Psoas muscle (tissue), 8 donors: Measurements from ENCODE around the gene LRFN3. TPM values are rescaled to one million over a fixed set of nuclear protein-coding genes. Genes with fewer than 3 reads are reported as not detected.

Source experiments
- ATAC-seq, 4 donors: fragments of 200-7000 bp; cut with Tn5 transposase; one replicate each; pipeline ENCODE4 v1.9.1; 2020; ENCODE audit warnings: moderate library complexity in 3 of 4, mild to moderate bottlenecking in 2 of 4
- DNase-seq, 2 donors: peaks; one replicate each; pipeline ENCODE4 v3.0.0-alpha.2; 2020
- H3K27ac ChIP-seq: fragments of 200-600 bp; one replicate; pipeline ENCODE4 v1.8.0; 2022
- H3K27me3 ChIP-seq, 3 donors: fragments of 200-600 bp in 1 of 3; one replicate each; pipeline versions ENCODE4 v1.6.1 to v1.8.0; 2013 to 2022; ENCODE audit warnings: low read length in 2 of 3, mild to moderate bottlenecking in 2 of 3, moderate library complexity in 1 of 3; ENCODE audit not compliant: insufficient read depth in 3 of 3
- H3K36me3 ChIP-seq, 2 donors: fragments of 200-600 bp in 1 of 2; one replicate each; pipeline versions ENCODE4 v1.6.1 to v1.8.0; 2013 to 2022; ENCODE audit warnings: low read depth in 1 of 2, mild to moderate bottlenecking in 1 of 2, moderate library complexity in 1 of 2; ENCODE audit not compliant: insufficient read depth in 1 of 2
- H3K4me1 ChIP-seq: fragments of 200-600 bp; one replicate; pipeline ENCODE4 v1.8.0; 2022
- H3K4me3 ChIP-seq: fragments of 200-600 bp; one replicate; pipeline ENCODE4 v1.8.0; 2022; ENCODE audit warnings: mild to moderate bottlenecking
- H3K9me3 ChIP-seq: fragments of 200-600 bp; one replicate; pipeline ENCODE4 v1.8.0; 2022
- WGBS, 3 donors: extraction: QIAGEN DNeasy Blood & Tissue Kit; methylation state at CpG; one replicate each; pipeline versions ENCODE4 v1.1.6 to v1.1.7; 2013; 5-methylcytosine and 5-hydroxymethylcytosine counted together
- intact Hi-C, 2 donors: fragments of 100-400 bp; cut with DNase I; formaldehyde crosslinking; loops; one replicate each; pipeline versions ENCODE4 v1.11.0 to v1.14.2; 2022
- polyA plus RNA-seq, 3 donors: library from polyadenylated mRNA; stranded (reverse); fragments of 200-250 nt; gene quantifications; one replicate each; pipeline ENCODE4 v1.2.3, GENCODE V29; 2013
- total RNA-seq, 4 donors: library from RNA; stranded (reverse); fragmentation: NEBNext Ultra II Directional in 2 of 4; extraction: Animal tissue kit (Norgen Biotek cat#: 25700) in 2 of 4; gene quantifications; one replicate each; pipeline versions ENCODE4 v1.2.1 to v1.2.4, GENCODE V29; 2021 to 2023
- TF ChIP-seq, protein P1 (sequence below): fragments of 200-600 bp; IDR thresholded peaks from one replicate; pipeline ENCODE4 v1.8.0; 2022; ENCODE audit warnings: antibody characterized with exemption
- donor health status: healthy with polysubstance abuse.
- donor health status: DM: no; HTN: no; CAD: no; lungs with moderate emphysema.
- donor health status: Bipolar disorder and iron deficiency.
- donor health status: healthy.
- donor health status: DM: yes; HTN: yes; CAD: no.
- donor health status: DM: no; HTN: no; CAD: no.
- donor health status: DM: no; HTN: no; CAD: no.
- donor health status: DM: yes; HTN: yes; CAD: no.

Gene LRFN3
- total and polyA plus RNA-seq, 7 donors = 7.2 to 25.6 (median 10.7) TPM

DNA sequence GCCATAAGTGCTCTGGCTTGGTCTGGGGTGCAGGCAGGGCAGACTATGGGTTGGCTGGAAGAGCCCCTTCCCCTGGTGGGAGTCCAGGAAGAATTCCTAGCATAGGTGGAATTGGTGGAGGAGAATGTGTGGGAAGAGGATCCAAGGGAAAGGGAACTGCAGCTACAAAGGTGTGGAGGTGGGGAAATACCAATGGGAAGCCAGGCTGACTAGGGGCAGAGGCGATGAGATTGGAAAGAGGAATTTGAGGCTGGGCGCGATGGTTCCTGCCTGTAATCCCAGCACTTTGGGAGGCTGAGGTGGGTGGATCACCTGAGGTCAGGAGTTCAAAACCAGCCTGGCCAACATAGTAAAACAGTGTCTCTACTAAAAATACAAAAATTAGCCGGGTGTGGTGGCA lies 54.0 kb downstream of the LRFN3 start:
- no peak overlapping the region for H3K27ac ChIP-seq
- WGBS, 3 donors = 87 to 92% (median 87%) methylated on average over 4 of the region's 4 CpGs
- no peak for DNase-seq
- peaks cover 2% of the 10 kb centered on the region for H3K9me3 ChIP-seq
- no peak for ATAC-seq
- peaks cover 0 to 19% (median 9%) of the 10 kb centered on the region in 3 donors for H3K27me3 ChIP-seq
- intact Hi-C loops = loop anchor here in 1 of 2 donors (10.0 kb wide), 1 partner anchor 125 kb away; the partner anchor contains the start of genes OVOL3, POLR2I and TBCB
- no peaks in the 10 kb centered on the region for H3K36me3 ChIP-seq
- peaks cover 6% of the 10 kb centered on the region for H3K4me1 ChIP-seq
- TF ChIP-seq, protein P1, sequence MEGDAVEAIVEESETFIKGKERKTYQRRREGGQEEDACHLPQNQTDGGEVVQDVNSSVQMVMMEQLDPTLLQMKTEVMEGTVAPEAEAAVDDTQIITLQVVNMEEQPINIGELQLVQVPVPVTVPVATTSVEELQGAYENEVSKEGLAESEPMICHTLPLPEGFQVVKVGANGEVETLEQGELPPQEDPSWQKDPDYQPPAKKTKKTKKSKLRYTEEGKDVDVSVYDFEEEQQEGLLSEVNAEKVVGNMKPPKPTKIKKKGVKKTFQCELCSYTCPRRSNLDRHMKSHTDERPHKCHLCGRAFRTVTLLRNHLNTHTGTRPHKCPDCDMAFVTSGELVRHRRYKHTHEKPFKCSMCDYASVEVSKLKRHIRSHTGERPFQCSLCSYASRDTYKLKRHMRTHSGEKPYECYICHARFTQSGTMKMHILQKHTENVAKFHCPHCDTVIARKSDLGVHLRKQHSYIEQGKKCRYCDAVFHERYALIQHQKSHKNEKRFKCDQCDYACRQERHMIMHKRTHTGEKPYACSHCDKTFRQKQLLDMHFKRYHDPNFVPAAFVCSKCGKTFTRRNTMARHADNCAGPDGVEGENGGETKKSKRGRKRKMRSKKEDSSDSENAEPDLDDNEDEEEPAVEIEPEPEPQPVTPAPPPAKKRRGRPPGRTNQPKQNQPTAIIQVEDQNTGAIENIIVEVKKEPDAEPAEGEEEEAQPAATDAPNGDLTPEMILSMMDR = no peak
- H3K4me3 ChIP-seq = no peak overlapping the region

DNA sequence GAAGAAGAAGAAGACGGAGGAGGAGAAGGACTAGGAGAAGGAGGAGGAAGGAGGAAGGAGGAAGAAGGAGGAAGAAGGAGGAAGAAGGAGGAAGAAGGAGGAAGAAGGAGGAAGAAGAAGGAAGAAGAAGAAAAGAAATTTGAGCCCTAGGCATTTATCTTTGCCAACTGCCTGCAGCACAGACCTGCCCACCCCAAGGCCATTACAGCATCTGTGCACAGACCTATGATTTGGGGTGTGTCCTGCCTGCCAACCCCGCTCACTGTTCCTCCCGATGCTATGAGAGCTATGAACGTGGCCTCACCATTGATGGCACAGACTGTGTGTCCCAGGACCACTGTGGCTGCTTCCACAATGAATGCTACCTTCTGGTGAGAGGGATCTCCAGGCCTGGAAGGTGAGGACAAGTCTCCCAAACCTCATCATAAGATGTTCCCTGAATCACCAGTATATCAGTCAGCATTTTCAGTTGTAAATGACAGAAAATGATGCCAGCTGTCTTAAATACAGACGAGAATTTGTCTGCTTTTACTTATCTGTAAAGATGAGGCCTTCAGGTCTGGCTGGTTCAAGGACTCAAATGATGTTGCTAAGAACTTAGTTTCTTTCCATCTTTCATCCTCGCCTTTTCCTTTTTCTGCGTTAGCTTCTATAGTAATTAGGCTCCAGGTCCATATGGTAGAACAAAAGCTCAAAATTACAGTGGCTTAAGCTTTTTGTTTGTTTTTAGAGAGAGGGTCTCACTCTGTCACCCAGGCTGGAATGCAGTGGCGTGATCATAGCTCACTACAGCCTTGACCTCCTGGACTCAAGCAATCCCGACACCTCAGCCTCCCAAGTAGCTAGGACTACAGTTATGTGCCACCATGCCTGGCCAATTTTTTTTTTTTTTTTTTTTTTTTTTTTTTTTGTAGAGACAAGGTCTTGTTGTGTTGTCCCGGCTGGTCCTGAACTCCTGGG lies 54.9 kb downstream of the LRFN3 start:
- Histone ChIP-seq H3K36me3 (no peaks in the 10 kb centered on the region), H3K4me3 (no peak overlapping the region), H3K4me1 (peaks cover 11% of the 10 kb centered on the region), H3K9me3 (peaks cover 2% of the 10 kb centered on the region), H3K27me3 (peaks cover 0 to 12% (median 6%) of the 10 kb centered on the region in 3 donors), H3K27ac (no peak overlapping the region)
- TF ChIP-seq, protein P1 = no peak
- ATAC-seq = no peak
- intact Hi-C loops = loop anchor here in 1 of 2 donors (10.0 kb wide), 1 partner anchor 124 kb away; the partner anchor contains the start of genes OVOL3, POLR2I and TBCB
- no peak for DNase-seq
- WGBS, 3 donors = 78 to 79% (median 78%) methylated on average over 10 of the region's 10 CpGs

DNA sequence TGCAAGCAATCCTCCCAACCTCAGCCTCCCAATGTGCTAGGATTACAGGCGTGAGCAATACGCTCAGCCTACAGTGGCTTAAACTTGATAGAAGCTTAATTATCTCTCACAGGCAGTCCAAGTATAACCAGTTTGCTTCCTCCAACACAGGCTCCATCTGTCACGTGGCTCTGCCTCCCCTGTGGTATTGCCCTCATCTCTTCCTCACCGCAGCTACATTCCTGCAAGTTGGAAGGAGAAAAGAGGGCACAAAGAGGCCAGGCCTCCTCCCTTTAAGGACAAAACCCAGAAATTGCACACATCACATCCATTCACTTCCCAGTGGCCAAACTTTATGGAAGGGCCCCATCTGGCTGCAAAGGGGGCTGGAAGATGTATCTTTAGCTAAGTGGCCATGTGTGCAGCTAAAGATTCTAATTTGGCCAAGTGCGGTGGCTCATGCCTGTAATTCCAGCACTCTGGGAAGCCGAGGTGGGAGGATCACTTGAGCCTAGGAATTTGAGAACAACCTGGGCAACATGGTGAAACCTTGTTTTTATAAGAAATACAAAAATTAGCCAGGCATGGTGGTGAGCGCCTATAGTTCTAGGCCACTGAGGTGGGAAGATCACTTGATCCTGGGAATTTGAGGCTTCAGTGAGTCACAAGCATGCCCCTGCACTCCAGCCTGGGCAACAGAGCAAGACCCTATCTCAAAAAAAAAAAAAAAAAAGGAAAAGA lies 55.7 kb downstream of the LRFN3 start:
- peaks cover 0 to 2% of the 10 kb centered on the region in 2 donors for H3K36me3 ChIP-seq
- TF ChIP-seq, protein P1 = no peak
- WGBS, 3 donors = 72 to 79% (median 75%) methylated on average over 7 of the region's 7 CpGs
- H3K4me1 ChIP-seq = peaks cover 20% of the 10 kb centered on the region
- DNase-seq = no peak
- peaks cover 0 to 5% (median 4%) of the 10 kb centered on the region in 3 donors for H3K27me3 ChIP-seq
- no peak overlapping the region for H3K27ac ChIP-seq
- ATAC-seq = no peak
- H3K4me3 ChIP-seq = no peak overlapping the region
- intact Hi-C loops = loop anchor here in 1 of 2 donors (10.0 kb wide), 1 partner anchor 123 kb away; the partner anchor contains the start of genes OVOL3, POLR2I and TBCB
- peaks cover 2% of the 10 kb centered on the region for H3K9me3 ChIP-seq

DNA sequence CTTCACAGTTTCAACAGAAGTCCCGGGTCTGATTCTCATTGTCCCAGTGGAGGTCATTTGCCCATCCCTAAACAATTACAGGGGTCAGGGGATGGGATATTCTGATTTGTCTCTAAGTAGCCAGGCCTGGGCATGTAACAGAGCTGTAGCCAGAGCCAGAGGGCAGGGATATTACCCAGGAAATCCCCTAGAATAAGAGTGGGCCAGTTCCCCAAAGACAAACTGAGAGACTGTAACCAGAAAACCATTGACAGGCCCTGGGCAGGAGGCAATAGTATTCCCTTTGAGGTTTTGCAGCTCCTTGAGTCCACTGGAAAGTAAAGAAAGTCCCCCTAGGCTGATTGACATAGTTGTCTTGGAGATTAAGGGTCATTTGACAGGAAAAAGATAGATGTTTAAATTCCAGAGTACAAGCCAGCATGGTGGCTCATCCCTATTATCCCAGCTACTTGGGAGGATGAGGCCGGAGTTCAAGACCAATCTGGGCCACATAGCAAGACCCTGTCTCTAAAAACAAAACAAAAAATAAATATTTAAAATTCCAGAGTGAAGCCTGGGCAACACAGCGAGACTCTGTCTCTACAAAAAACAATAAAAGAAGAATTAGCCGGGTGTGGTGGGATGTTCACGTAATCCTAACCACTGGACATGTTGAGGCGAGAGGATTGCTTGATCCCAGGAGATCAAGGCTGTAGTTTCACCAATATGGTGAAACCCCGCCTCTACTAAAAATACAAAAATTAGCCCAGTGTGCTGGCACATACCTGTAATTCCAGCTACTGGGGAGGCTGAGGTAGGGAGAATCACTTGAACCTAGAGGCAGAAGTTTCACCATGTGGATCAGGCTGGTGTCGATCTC lies 57.0 kb downstream of the LRFN3 start:
- peaks cover 0 to 14% of the 10 kb centered on the region in 2 donors for H3K36me3 ChIP-seq
- intact Hi-C loops = loop anchor here in 1 of 2 donors (10.0 kb wide), 1 partner anchor 122 kb away; the partner anchor contains the start of genes OVOL3, POLR2I and TBCB
- ATAC-seq (no peak), DNase-seq (no peak)
- no peak overlapping the region for H3K27ac ChIP-seq
- TF ChIP-seq, protein P1 = no peak
- H3K4me1 ChIP-seq = peaks cover 21% of the 10 kb centered on the region
- peaks cover 2% of the 10 kb centered on the region for H3K9me3 ChIP-seq
- no peak overlapping the region for H3K4me3 ChIP-seq
- no peaks in the 10 kb centered on the region for H3K27me3 ChIP-seq
- 85 to 94% (median 89%) methylated on average over 8 of the region's 8 CpGs for WGBS, 3 donors
